IPS-18a (cell line): ENCODE measurements around the gene CDKN2C.
"Not testable (repeated sequence)": the region's sequence is repeated elsewhere in the genome, so short reads cannot be mapped to it uniquely, and the experiment has no call there.

Experiments
- H3K27ac ChIP-seq: one replicate; pipeline ENCODE4 v1.5.1; 2013; ENCODE audit warnings: low read length
- H3K27me3 ChIP-seq: one replicate; pipeline ENCODE4 v1.6.1; 2013; ENCODE audit warnings: mild to moderate bottlenecking, low read length; ENCODE audit not compliant: control insufficient read depth, insufficient read depth
- H3K36me3 ChIP-seq: one replicate; pipeline ENCODE4 v1.6.1; 2013; ENCODE audit warnings: low read depth, low read length; ENCODE audit not compliant: control insufficient read depth
- H3K4me1 ChIP-seq: one replicate; pipeline ENCODE4 v1.6.1; 2013; ENCODE audit warnings: low read depth, low read length; ENCODE audit not compliant: control insufficient read depth
- H3K4me3 ChIP-seq: one replicate; pipeline ENCODE4 v1.5.1; 2013; ENCODE audit warnings: low read length
- H3K9ac ChIP-seq: one replicate; pipeline ENCODE4 v1.6.1; 2013; ENCODE audit warnings: mild to moderate bottlenecking, low read length, moderate library complexity
- H3K9me3 ChIP-seq: one replicate; pipeline ENCODE4 v1.6.1; 2013; ENCODE audit warnings: low read depth, low read length; ENCODE audit not compliant: control insufficient read depth

The CDKN2C gene

DNA sequence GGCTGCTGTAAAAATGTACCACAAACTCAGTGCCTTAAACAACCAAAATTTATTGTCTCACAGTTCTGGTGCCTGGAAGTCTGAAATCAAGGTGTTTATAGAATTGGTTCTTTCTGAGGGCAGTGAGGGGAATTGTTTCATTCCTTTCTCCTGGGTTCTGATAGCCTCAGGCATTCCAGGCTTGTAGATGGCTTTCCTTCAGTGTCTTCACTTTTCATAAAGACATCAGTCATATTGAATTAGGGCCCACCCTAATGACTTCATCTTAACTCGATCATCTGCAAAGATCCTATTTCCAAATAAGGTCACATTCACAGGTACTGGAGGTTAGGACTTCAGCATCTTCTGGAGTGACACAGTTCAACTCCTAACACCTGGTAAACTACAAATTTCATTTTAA, 15.0 kb downstream of the CDKN2C start:
- no peaks in the 10 kb centered on the region for H3K9me3 ChIP-seq
- H3K27me3 ChIP-seq = peaks cover 57% of the 10 kb centered on the region
- no peak overlapping the region for H3K9ac ChIP-seq
- H3K36me3 ChIP-seq = no peaks in the 10 kb centered on the region
- H3K4me3 ChIP-seq = no peak overlapping the region
- no peak overlapping the region for H3K27ac ChIP-seq
- H3K4me1 ChIP-seq = no peaks in the 10 kb centered on the region

- H3K4me3 ChIP-seq = no peak overlapping the region
- peaks cover 41% of the 10 kb centered on the region for H3K27me3 ChIP-seq
- H3K4me1 ChIP-seq = no peaks in the 10 kb centered on the region
- no peak overlapping the region for H3K27ac ChIP-seq
- no peak overlapping the region for H3K9ac ChIP-seq
- no peaks in the 10 kb centered on the region for H3K36me3 ChIP-seq
- H3K9me3 ChIP-seq = no peaks in the 10 kb centered on the region
Measured at GRCh38 chr1:50986653-50987052, 16.6 kb downstream of the CDKN2C start.

- H3K9me3 ChIP-seq = no peaks in the 10 kb centered on the region
- H3K4me3 ChIP-seq = no peak overlapping the region
- no peaks in the 10 kb centered on the region for H3K4me1 ChIP-seq
- H3K27me3 ChIP-seq = peaks cover 14% of the 10 kb centered on the region
- H3K9ac ChIP-seq = no peak overlapping the region
- H3K27ac ChIP-seq = no peak overlapping the region
- H3K36me3 ChIP-seq = no peaks in the 10 kb centered on the region
Measured at GRCh38 chr1:50989694-50990093, 19.6 kb downstream of the CDKN2C start.

DNA sequence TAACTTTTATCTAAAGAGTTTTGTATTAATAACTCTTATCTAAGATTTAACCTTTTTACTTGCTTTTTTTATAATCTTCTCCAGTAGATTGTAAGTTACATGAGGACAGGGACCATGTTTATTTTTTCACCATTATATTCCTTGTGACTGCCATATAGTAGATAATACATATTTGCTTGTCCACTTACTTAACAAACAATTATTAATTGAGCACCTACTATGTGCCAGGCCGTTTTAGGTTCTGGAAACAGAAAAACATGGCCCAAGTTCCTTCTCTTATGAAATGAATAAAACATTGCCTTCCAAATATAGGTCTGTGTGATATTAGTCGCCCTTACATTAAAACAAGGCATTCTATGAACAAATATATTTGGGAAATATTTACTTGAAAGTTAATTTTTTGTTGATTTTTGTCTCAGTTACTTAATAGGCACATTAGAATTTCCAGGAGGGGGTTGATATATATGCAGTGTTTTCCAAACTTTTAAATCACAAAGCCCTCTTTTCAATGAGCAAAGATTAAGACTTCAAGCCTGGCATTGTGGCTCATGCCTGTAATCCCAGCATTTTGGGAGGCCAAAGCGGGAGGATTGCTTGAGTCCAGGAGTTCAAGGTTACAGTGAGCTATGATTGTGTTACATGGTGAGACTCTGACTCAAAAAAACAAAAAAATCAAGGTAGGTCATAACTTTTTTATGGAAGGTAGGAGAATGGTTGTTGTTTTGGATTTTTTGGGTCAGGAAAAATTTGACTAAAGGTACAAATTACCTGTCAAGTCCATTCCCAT, 22.7 kb downstream of the CDKN2C start:
- H3K9ac ChIP-seq = no peak overlapping the region
- no peak overlapping the region for H3K4me3 ChIP-seq
- no peaks in the 10 kb centered on the region for H3K27me3 ChIP-seq
- H3K36me3 ChIP-seq = no peaks in the 10 kb centered on the region
- H3K4me1 ChIP-seq = no peaks in the 10 kb centered on the region
- H3K27ac ChIP-seq = no peak overlapping the region
- H3K9me3 ChIP-seq = no peaks in the 10 kb centered on the region

DNA sequence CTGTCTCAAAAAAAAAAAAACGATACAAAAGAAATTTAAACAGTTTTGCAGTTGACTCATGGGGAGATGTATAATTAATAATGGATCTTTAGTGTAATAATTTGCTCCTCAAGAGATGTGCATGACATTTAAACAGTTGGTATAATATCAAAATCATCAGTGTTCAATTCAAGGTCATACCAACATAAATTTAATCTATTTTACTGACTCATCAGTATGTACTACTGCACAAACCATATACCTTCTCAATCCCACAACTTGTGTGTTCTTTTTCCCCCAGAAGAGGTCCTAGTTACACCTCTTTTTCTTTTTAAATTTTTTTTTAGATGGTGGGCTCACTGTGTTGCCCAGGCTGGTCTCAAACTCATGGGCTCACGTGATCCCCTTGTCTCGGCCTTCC, 23.6 kb downstream of the CDKN2C start:
- Histone ChIP-seq H3K36me3 (no peaks in the 10 kb centered on the region), H3K9ac (no peak overlapping the region), H3K27ac (no peak overlapping the region), H3K4me1 (no peaks in the 10 kb centered on the region), H3K4me3 (no peak overlapping the region), H3K9me3 (no peaks in the 10 kb centered on the region), H3K27me3 (no peaks in the 10 kb centered on the region)

DNA sequence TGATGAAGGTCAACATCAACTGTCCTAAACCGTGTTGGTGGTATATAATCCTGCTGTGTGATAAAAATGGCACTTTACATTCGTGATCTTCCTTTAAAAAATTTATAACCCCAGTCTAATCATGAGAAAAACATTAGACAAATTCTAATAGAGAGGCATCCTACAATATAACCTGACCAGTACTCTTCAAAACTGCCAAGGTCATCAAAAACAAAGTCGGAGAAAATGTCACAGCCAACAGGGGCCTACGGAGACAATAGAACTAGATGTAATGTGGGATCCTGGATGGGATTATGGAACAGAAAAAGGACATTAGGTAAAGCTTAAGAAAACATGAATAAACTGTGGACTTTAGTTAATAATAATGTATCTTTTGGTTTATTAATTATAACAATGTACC, 25.0 kb downstream of the CDKN2C start:
- Histone ChIP-seq H3K4me3 (no peak overlapping the region), H3K27me3 (no peaks in the 10 kb centered on the region), H3K9ac (no peak overlapping the region), H3K36me3 (no peaks in the 10 kb centered on the region), H3K4me1 (no peaks in the 10 kb centered on the region), H3K9me3 (no peaks in the 10 kb centered on the region), H3K27ac (no peak overlapping the region)

GRCh38 chr1:50995651-50996050, 25.6 kb downstream of the CDKN2C start:
- Histone ChIP-seq H3K9me3 (no peaks in the 10 kb centered on the region), H3K27me3 (no peaks in the 10 kb centered on the region)

DNA sequence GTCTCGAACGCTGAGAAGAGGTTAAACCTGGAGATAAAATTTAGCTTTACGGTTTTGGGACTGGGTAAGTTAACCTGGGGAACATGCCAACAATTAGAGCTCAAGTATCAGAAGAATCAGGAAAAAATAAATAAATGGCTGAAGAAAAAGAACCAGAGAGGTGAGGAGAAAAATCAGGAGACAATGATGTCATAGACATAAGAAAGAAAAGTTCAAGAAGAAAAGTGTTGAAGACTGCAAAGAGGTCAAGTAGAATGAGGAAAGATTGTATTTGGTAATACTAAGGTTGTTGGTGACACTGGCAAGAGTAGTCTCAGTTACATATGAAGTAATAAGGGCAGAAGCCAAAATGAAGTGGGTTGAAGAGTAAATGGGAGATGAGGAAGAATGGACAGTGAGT, 26.0 kb downstream of the CDKN2C start:
- Histone ChIP-seq H3K27me3 (no peaks in the 10 kb centered on the region), H3K9me3 (no peaks in the 10 kb centered on the region), H3K4me1 (no peaks in the 10 kb centered on the region), H3K9ac (no peak overlapping the region), H3K27ac (no peak overlapping the region), H3K4me3 (no peak overlapping the region), H3K36me3 (no peaks in the 10 kb centered on the region)

More at GRCh38 chr1:50995651-50996050, 25.6 kb downstream of the CDKN2C start:
- Histone ChIP-seq H3K4me1 (no peaks in the 10 kb centered on the region), H3K9ac (no peak overlapping the region), H3K27ac (no peak overlapping the region), H3K36me3 (no peaks in the 10 kb centered on the region), H3K4me3 (no peak overlapping the region)

DNA sequence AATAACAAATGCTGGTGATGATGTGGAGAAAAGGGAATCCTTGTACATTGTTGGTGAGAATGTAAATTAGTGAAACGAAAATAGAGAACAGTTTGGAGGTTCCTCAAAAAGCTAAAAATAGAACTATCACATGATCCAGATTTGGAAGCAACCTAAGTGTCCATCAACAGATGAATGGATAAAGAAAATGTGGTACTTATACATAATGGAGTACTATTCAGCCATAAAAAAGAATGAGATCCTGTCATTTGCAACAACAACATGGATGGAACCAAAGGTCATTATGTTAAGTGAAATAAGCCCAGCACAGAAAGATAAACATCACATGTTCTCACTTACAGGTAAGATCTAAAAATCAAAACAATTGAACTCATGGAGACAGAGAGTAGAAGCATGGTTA, 29.3 kb downstream of the CDKN2C start:
- not testable (repeated sequence) for H3K27ac ChIP-seq, H3K27me3 ChIP-seq, H3K9me3 ChIP-seq, H3K4me1 ChIP-seq, H3K36me3 ChIP-seq, H3K9ac ChIP-seq, H3K4me3 ChIP-seq

DNA sequence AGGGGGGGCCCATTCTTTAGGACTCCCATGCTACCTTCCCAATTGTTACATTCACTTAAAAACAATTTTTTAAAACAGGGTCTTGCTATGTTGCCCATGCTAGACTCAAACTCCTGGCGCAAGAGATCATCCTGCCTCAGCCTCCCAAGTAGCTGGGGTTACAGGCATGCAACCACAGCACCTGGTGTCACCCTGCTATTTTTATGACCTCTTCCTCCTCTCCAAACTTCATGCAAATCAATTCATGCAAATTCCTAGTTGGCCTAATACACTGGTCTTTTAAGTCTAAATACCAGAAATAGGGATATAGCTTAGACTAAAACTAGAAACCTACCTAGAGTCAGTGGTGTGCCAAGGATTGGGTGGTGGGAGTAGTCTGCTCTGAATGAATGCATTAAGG, 30.1 kb downstream of the CDKN2C start:
- Histone ChIP-seq H3K4me1 (no peaks in the 10 kb centered on the region), H3K9ac (no peak overlapping the region), H3K27me3 (no peaks in the 10 kb centered on the region), H3K9me3 (no peaks in the 10 kb centered on the region), H3K27ac (no peak overlapping the region), H3K4me3 (no peak overlapping the region), H3K36me3 (no peaks in the 10 kb centered on the region)

- Histone ChIP-seq H3K4me3 (no peak overlapping the region), H3K27me3 (no peaks in the 10 kb centered on the region), H3K36me3 (no peaks in the 10 kb centered on the region), H3K9ac (no peak overlapping the region), H3K9me3 (no peaks in the 10 kb centered on the region), H3K27ac (no peak overlapping the region), H3K4me1 (no peaks in the 10 kb centered on the region)
Measured at GRCh38 chr1:51000651-51001050, 30.6 kb downstream of the CDKN2C start.

DNA sequence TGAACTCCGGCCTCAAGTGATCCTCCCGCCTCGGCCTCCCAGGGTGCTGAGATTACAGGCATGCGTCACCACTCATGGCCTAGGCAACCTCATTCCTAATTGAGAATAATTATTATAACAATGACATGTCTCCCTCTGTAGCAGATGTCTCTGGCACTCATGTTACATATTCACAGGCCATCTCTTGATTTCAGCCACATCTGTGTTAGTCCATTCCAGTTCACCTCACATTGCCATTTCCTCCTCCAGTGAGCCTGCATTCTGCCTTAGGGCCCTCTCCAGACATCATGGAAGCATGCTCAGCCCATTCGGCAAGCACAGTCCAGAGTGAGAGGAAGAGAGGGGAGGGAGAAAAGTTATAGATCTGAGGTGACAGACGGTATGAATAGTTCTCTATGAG, 32.5 kb downstream of the CDKN2C start:
- Histone ChIP-seq H3K4me1 (no peaks in the 10 kb centered on the region), H3K36me3 (no peaks in the 10 kb centered on the region), H3K27ac (no peak overlapping the region), H3K9me3 (no peaks in the 10 kb centered on the region), H3K4me3 (no peak overlapping the region), H3K27me3 (no peaks in the 10 kb centered on the region), H3K9ac (no peak overlapping the region)
